Hepatocyte (in vitro differentiated cells): ENCODE data around the gene IL20.

Experiments
- CTCF ChIP-seq: fragments of 200-600 bp; sonication (generic); IDR thresholded peaks from 2 replicates; pipeline ENCODE4 v1.5.1; 2016; ENCODE audit warnings: antibody characterized with exemption, mild to moderate bottlenecking; ENCODE audit not compliant: poor library complexity
- EZH2 ChIP-seq: fragments of 200-600 bp; sonication (generic); IDR thresholded peaks from 2 replicates; pipeline ENCODE4 v1.6.1; 2016; ENCODE audit warnings: antibody characterized with exemption, mild to moderate bottlenecking, borderline replicate concordance
- EZH2phosphoT487 ChIP-seq: fragments of 200-600 bp; sonication (generic); IDR thresholded peaks from one replicate; pipeline ENCODE4 v1.6.1; 2018; ENCODE audit warnings: antibody characterized with exemption, mild to moderate bottlenecking, low read depth, moderate library complexity; ENCODE audit not compliant: unreplicated experiment, severe bottlenecking

- TF ChIP-seq CTCF (no peak), EZH2 (no peak), EZH2phosphoT487 (no peak)
These were observed 50.7 kb downstream of the IL20 start for GRCh38 chr1:206916000-206916709.
